ENCODE results near the gene ALG1. TPM values are rescaled to one million over a fixed set of nuclear protein-coding genes. Genes with fewer than 3 reads are reported as not detected.
A peak's percentile ranks its signal among the peaks of the same experiment; 100 is the strongest.

ALG1 gene
- total and polyA plus RNA-seq, 2 of the 13 experiments (the other 11 are each of a cell fraction or from before 2014, with no cell fraction given) = 43.3 to 75.6 TPM

DNA sequence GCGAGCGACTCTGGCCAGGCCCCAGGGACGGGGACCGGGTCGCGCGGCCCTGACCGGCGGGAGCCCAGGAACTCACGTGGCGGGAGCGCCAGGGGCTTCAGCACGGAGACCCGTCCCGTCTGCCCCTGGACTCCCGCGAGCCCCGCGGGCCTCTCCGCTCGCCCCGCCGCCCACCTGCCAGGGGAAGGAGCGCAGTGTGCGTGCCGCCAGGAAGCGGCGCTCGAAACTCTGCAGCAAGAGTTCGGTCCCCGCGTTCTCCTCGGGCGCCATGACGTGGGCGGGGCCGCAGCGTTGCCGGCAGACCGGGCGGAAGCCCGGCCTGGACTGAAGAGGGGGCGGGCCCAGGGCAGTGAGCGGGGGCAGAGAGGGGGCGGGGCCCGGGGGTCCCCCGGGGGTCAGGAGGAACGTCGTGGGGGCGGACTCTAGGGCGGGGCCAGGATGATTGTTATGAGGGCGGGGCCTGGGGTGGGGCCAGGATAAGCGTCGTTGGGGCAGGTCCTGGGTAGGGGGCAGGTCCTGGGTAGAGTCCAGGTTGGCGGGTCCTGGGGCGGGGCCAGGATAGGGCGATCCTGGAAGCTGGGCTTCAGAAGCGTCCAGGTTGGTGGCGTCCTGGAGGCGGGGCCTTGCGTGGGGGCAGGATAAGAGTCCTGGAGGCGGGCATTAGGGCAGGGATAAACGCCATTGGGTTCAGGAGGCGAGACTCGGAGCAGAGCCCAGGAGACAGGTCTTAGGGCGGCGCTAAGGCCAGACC lies 26.0 kb downstream of the ALG1 start, which contains the start of gene EEF2KMT (continued):
- TF ChIP-seq, protein P1, sequence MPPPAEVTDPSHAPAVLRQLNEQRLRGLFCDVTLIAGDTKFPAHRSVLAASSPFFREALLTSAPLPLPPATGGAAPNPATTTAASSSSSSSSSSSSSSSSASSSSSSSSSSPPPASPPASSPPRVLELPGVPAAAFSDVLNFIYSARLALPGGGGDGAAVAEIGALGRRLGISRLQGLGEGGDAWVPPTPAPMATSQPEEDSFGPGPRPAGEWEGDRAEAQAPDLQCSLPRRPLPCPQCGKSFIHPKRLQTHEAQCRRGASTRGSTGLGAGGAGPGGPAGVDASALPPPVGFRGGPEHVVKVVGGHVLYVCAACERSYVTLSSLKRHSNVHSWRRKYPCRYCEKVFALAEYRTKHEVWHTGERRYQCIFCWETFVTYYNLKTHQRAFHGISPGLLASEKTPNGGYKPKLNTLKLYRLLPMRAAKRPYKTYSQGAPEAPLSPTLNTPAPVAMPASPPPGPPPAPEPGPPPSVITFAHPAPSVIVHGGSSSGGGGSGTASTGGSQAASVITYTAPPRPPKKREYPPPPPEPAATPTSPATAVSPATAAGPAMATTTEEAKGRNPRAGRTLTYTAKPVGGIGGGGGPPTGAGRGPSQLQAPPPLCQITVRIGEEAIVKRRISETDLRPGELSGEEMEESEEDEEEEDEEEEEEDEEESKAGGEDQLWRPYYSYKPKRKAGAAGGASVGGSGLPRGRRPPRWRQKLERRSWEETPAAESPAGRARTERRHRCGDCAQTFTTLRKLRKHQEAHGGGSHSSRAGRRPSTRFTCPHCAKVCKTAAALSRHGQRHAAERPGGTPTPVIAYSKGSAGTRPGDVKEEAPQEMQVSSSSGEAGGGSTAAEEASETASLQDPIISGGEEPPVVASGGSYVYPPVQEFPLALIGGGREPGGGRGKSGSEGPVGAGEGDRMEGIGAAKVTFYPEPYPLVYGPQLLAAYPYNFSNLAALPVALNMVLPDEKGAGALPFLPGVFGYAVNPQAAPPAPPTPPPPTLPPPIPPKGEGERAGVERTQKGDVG (CRISPR knock-in tag; IDR thresholded peaks at IDR 0.05; ENCODE audit: borderline replicate concordance) = 0 out of 2 replicates have a peak, but pooled peaks have one; percentile 57
- TF ChIP-seq ZNF766 (CRISPR knock-in tag; IDR thresholded peaks at IDR 0.05; ENCODE audit: borderline replicate concordance) (peak; percentile 95), TIGD3 (CRISPR knock-in tag; IDR thresholded peaks at IDR 0.05; ENCODE audit: borderline replicate concordance) (peak; percentile 85; the same call in 1 of the 2 replicates), TP53 (CRISPR knock-in tag; conservative IDR thresholded peaks at IDR 0.05) (0 out of 2 replicates have a peak, but pooled peaks have one; percentile 49), YY1 (IDR thresholded peaks at IDR 0.05; ENCODE audit: insufficient read depth, insufficient replicate concordance, low read depth, low read length) (peak; percentile 90), ZNF124 (CRISPR knock-in tag; IDR thresholded peaks at IDR 0.05) (peak; percentile 80; the same call in 1 of the 2 replicates), ZNF343 (CRISPR knock-in tag; IDR thresholded peaks at IDR 0.05) (peak; percentile 84), RFXANK (CRISPR knock-in tag; IDR thresholded peaks at IDR 0.05) (peak; percentile 41; the same call in 1 of the 2 replicates), GATAD2A (CRISPR knock-in tag; IDR thresholded peaks at IDR 0.05) (0 out of 2 replicates have a peak, but pooled peaks have one; percentile 7), ZNF235 (CRISPR knock-in tag; IDR thresholded peaks at IDR 0.05; ENCODE audit: borderline replicate concordance) (peak; percentile 98; the same call in 1 of the 2 replicates), ZFYVE20 (CRISPR knock-in tag; IDR thresholded peaks at IDR 0.05; ENCODE audit: borderline replicate concordance, low read depth) (0 out of 2 replicates have a peak, but pooled peaks have one; percentile 80), ZNF350 (CRISPR knock-in tag; IDR thresholded peaks at IDR 0.05; ENCODE audit: borderline replicate concordance, low read depth) (peak; percentile 92), BORCS8-MEF2B (CRISPR knock-in tag; IDR thresholded peaks at IDR 0.05) (peak; percentile 82)
- TF ChIP-seq, protein P2, sequence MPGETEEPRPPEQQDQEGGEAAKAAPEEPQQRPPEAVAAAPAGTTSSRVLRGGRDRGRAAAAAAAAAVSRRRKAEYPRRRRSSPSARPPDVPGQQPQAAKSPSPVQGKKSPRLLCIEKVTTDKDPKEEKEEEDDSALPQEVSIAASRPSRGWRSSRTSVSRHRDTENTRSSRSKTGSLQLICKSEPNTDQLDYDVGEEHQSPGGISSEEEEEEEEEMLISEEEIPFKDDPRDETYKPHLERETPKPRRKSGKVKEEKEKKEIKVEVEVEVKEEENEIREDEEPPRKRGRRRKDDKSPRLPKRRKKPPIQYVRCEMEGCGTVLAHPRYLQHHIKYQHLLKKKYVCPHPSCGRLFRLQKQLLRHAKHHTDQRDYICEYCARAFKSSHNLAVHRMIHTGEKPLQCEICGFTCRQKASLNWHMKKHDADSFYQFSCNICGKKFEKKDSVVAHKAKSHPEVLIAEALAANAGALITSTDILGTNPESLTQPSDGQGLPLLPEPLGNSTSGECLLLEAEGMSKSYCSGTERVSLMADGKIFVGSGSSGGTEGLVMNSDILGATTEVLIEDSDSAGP (CRISPR knock-in tag; IDR thresholded peaks at IDR 0.05; ENCODE audit: borderline replicate concordance) = peak; percentile 91
- TF ChIP-seq, protein P3, sequence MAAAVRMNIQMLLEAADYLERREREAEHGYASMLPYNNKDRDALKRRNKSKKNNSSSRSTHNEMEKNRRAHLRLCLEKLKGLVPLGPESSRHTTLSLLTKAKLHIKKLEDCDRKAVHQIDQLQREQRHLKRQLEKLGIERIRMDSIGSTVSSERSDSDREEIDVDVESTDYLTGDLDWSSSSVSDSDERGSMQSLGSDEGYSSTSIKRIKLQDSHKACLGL (CRISPR knock-in tag; IDR thresholded peaks at IDR 0.05) = peak; percentile 97
- TF ChIP-seq, protein P4, sequence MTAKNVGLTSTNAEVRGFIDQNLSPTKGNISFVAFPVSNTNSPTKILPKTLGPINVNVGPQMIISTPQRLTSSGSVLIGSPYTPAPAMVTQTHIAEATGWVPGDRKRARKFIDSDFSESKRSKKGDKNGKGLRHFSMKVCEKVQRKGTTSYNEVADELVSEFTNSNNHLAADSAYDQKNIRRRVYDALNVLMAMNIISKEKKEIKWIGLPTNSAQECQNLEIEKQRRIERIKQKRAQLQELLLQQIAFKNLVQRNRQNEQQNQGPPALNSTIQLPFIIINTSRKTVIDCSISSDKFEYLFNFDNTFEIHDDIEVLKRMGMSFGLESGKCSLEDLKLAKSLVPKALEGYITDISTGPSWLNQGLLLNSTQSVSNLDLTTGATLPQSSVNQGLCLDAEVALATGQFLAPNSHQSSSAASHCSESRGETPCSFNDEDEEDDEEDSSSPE (CRISPR knock-in tag; IDR thresholded peaks at IDR 0.05) = peak; percentile 61; the same call in 1 of the 2 replicates
- TF ChIP-seq, protein P5, sequence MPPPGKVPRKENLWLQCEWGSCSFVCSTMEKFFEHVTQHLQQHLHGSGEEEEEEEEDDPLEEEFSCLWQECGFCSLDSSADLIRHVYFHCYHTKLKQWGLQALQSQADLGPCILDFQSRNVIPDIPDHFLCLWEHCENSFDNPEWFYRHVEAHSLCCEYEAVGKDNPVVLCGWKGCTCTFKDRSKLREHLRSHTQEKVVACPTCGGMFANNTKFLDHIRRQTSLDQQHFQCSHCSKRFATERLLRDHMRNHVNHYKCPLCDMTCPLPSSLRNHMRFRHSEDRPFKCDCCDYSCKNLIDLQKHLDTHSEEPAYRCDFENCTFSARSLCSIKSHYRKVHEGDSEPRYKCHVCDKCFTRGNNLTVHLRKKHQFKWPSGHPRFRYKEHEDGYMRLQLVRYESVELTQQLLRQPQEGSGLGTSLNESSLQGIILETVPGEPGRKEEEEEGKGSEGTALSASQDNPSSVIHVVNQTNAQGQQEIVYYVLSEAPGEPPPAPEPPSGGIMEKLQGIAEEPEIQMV (CRISPR knock-in tag; IDR thresholded peaks at IDR 0.05; ENCODE audit: low read depth) = peak; percentile 58; the same call in 1 of the 2 replicates
